Measurements from ENCODE around the gene ZNF420. TPM values are rescaled to one million over a fixed set of nuclear protein-coding genes. Genes with fewer than 3 reads are reported as not detected.

The ZNF420 gene
- 3.8 to 5.6 TPM (median 4.3 TPM) in 5 replicates for total RNA-seq (2022; extraction: Qiagen RNA extraction)

DNA sequence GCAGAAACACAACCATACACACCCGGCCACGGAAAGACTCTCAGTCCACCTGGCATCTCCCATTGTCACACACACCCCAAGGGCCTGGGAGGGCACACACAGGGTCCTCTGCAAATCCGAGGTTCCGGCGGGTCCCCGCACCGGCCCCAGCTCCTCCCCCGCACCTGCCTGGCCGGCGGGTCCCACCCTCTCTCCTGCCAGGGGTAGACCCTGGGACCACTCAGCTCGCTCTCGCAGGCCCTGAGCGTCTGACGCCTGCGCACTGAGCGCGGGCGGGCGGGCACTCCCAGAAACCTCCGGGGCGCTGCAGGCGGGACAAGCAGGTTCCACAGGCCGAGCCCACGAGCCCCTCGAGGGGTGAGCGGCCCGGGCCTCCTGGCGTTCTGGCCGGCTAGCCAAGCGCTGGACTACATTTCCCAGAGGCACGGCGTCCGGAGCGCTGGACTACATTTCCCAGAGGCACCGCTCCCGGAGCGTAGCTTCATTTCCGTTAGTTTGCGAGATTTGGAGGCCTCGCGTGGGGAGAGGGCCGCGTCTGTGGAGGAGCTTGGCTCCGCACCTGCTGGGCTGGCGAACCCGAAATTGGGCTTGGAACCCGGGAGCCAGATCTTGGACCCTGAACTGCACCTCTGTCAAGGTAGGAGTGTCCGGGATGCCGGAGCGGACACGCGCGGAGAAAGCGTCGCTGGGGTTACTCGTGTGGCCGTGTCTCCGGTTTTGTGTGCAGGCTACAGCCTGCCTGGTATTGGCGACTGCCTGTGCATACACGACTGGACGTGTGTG is at the start of gene ZNF420:
Gene ZNF420 (plus strand): TSS at position 500 of the 783 bp plus-strand sequence. CDS start 10,686 bp downstream, outside the sequence.

DNA sequence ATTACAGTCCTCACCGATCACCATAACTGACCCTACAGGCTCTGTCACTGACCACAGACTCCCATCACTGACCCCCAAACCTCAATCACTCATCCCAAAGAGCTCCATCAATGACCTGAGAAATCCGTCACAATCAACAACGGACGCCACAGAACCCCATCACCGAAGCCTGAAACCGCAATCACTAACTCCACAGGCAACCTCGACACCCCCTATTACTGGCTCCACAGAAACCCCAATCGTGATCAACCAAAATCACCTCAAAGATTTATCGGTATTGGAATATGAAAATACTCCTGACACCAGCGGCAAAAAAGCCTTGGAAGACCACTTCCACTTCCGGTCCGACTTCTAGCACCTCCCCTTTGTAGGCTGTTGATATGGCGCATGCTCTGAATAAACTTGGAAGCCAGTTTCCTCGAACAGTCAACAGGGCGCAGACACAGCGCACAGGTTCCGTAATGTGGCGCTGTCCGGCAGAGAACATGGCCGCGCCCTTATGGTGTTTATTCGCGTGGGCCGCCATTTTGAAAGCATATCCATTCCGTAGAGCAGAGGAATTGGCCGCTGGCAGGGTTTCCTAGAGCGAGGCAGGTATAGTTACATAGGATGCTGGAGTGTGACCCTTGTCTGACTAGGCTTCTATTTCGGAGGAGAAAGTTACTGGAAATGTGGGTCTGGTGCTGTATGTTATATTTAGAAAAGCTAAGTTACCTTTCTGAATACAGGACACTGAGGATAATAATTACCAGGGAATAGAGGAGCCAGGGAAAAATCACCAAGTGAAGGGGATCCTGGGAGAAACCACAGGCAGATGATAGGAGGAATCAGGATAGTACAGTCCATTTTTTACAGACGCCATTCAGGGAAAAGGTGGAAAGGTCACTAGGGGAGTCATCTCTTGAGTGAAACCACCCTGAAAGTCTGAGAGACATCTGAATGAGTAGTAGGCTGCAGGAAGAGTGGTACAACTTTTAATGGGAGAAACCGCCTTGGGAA is 94.4 kb downstream of the ZNF420 start, which contains the start of gene ZNF585A:
Gene ZNF585A (minus strand): TSS at position 328 of the 999 bp plus-strand sequence. CDS start 2,785 bp downstream, outside the sequence.

Other genes with a start within 250 kb of the ZNF420 start
- gene ZNF790, start 240.0 kb upstream of the ZNF420 start, total RNA-seq (2022; extraction: Qiagen RNA extraction): 0.13 to 0.28 TPM (median 0.19 TPM) in 5 replicates
- 0.11 to 0.31 TPM in 2 of 5 replicates, not detected in the others for gene ZNF345, start 227.6 kb upstream of the ZNF420 start, total RNA-seq (2022; extraction: Qiagen RNA extraction)
- gene ZNF829, start 162.1 kb upstream of the ZNF420 start, total RNA-seq (2022; extraction: Qiagen RNA extraction): 0.30 to 0.44 TPM (median 0.34 TPM) in 5 replicates
- gene ZNF568, start 162.1 kb upstream of the ZNF420 start, total RNA-seq (2022; extraction: Qiagen RNA extraction): 0.67 to 1.5 TPM (median 0.85 TPM) in 5 replicates
- 4.9 to 6.5 TPM (median 6.0 TPM) in 5 replicates for gene ZNF585A, start 94.3 kb downstream of the ZNF420 start, total RNA-seq (2022; extraction: Qiagen RNA extraction)
- 1.9 to 3.1 TPM (median 2.4 TPM) in 5 replicates for gene ZNF585B, start 132.1 kb downstream of the ZNF420 start, total RNA-seq (2022; extraction: Qiagen RNA extraction)
- gene ZNF383, start 139.8 kb downstream of the ZNF420 start, total RNA-seq (2022; extraction: Qiagen RNA extraction): 6.4 to 8.1 TPM (median 7.3 TPM) in 5 replicates